ENCODE measurements around the gene DMAP1.
"Not testable (repeated sequence)": the region's sequence is repeated elsewhere in the genome, so short reads cannot be mapped to it uniquely, and the experiment has no call there.

DMAP1 gene

GRCh38 chr1:44213222-44214112 lies at the start of gene DMAP1:
Gene DMAP1, plus strand, starts transcription at chr1:44213471. Its CDS starts 283 bp downstream, at chr1:44213754.
- Mint-ChIP-seq H3K4me3 (peak within 1 kb of the TSS; percentile 91), H3K4me1 (peaks cover 21% of the 10 kb centered on the region), H3K9me3 (no peaks in the 10 kb centered on the region), H3K27ac (peak within 1 kb of the TSS; percentile 86), H3K27me3 (no peaks in the 10 kb centered on the region), H3K36me3 (ENCODE audit: low read depth) (no peaks in the 10 kb centered on the region)
- DNase-seq, result peak; percentile 83
- ATAC-seq, result peak; percentile 87

GRCh38 chr1:44168520-44169098 lies 44.7 kb upstream of the DMAP1 start:
- no peak overlapping the region for H3K27ac Mint-ChIP-seq
- ATAC-seq, result no peak
- peaks cover 5% of the 10 kb centered on the region for H3K9me3 Mint-ChIP-seq
- H3K4me3 Mint-ChIP-seq, result no peak overlapping the region
- H3K36me3 Mint-ChIP-seq (ENCODE audit: low read depth), result no peaks in the 10 kb centered on the region
- peaks cover 2% of the 10 kb centered on the region for H3K4me1 Mint-ChIP-seq
- no peak for DNase-seq
- H3K27me3 Mint-ChIP-seq, result peaks cover 7% of the 10 kb centered on the region

GRCh38 chr1:44170281-44170823 lies 42.9 kb upstream of the DMAP1 start:
- H3K27ac Mint-ChIP-seq, result no peak overlapping the region
- H3K9me3 Mint-ChIP-seq, result peaks cover 11% of the 10 kb centered on the region
- DNase-seq (no peak), ATAC-seq (no peak)
- H3K36me3 Mint-ChIP-seq (ENCODE audit: low read depth), result no peaks in the 10 kb centered on the region
- peaks cover 10% of the 10 kb centered on the region for H3K27me3 Mint-ChIP-seq
- H3K4me3 Mint-ChIP-seq, result no peak overlapping the region
- H3K4me1 Mint-ChIP-seq, result peaks cover 2% of the 10 kb centered on the region

- ATAC-seq (no peak), DNase-seq (no peak)
- Mint-ChIP-seq H3K4me1 (no peaks in the 10 kb centered on the region), H3K9me3 (peaks cover 7% of the 10 kb centered on the region), H3K36me3 (ENCODE audit: low read depth) (no peaks in the 10 kb centered on the region), H3K27ac (no peak overlapping the region), H3K27me3 (peaks cover 9% of the 10 kb centered on the region), H3K4me3 (no peak overlapping the region)
These were observed 38.6 kb upstream of the DMAP1 start for GRCh38 chr1:44174630-44175029.

GRCh38 chr1:44200336-44200735 lies 12.9 kb upstream of the DMAP1 start:
- H3K27me3 Mint-ChIP-seq, result no peaks in the 10 kb centered on the region
- no peaks in the 10 kb centered on the region for H3K4me1 Mint-ChIP-seq
- no peak overlapping the region for H3K27ac Mint-ChIP-seq
- H3K9me3 Mint-ChIP-seq, result no peaks in the 10 kb centered on the region
- ATAC-seq, result no peak
- DNase-seq, result no peak
- H3K4me3 Mint-ChIP-seq, result no peak overlapping the region
- H3K36me3 Mint-ChIP-seq (ENCODE audit: low read depth), result no peaks in the 10 kb centered on the region

- DNase-seq; H3K27me3 Mint-ChIP-seq; H3K27ac Mint-ChIP-seq; H3K36me3 Mint-ChIP-seq (ENCODE audit: low read depth); ATAC-seq; H3K4me1 Mint-ChIP-seq; H3K4me3 Mint-ChIP-seq; H3K9me3 Mint-ChIP-seq: not testable (repeated sequence)
These were observed 6.7 kb upstream of the DMAP1 start for GRCh38 chr1:44206545-44206944.

GRCh38 chr1:44208226-44208625 lies 5.0 kb upstream of the DMAP1 start:
- Mint-ChIP-seq H3K27me3 (no peaks in the 10 kb centered on the region), H3K36me3 (ENCODE audit: low read depth) (no peaks in the 10 kb centered on the region), H3K9me3 (no peaks in the 10 kb centered on the region), H3K27ac (no peak overlapping the region), H3K4me1 (peaks cover 10% of the 10 kb centered on the region), H3K4me3 (no peak overlapping the region)
- no peak for DNase-seq
- no peak for ATAC-seq

- H3K27me3 Mint-ChIP-seq, result no peaks in the 10 kb centered on the region
- no peaks in the 10 kb centered on the region for H3K36me3 Mint-ChIP-seq (ENCODE audit: low read depth)
- DNase-seq, result no peak
- H3K4me3 Mint-ChIP-seq, result no peak overlapping the region
- no peaks in the 10 kb centered on the region for H3K9me3 Mint-ChIP-seq
- no peak for ATAC-seq
- H3K4me1 Mint-ChIP-seq, result peaks cover 21% of the 10 kb centered on the region
- no peak overlapping the region for H3K27ac Mint-ChIP-seq
These were observed 2.7 kb upstream of the DMAP1 start for GRCh38 chr1:44210595-44210994.

GRCh38 chr1:44212355-44213221 lies 683 bp upstream of the DMAP1 start:
- peak; percentile 35 for DNase-seq

GRCh38 chr1:44217809-44218410 lies 4.6 kb downstream of the DMAP1 start:
- Mint-ChIP-seq H3K9me3 (no peaks in the 10 kb centered on the region), H3K36me3 (ENCODE audit: low read depth) (no peaks in the 10 kb centered on the region), H3K4me3 (no peak overlapping the region), H3K27me3 (no peaks in the 10 kb centered on the region), H3K27ac (no peak overlapping the region), H3K4me1 (peaks cover 13% of the 10 kb centered on the region)
- peak; percentile 82 for DNase-seq
- peak; percentile 51 for ATAC-seq

More at GRCh38 chr1:44212355-44213221, 683 bp upstream of the DMAP1 start:
- no peaks in the 10 kb centered on the region for H3K9me3 Mint-ChIP-seq
- no peaks in the 10 kb centered on the region for H3K27me3 Mint-ChIP-seq
- no peaks in the 10 kb centered on the region for H3K36me3 Mint-ChIP-seq (ENCODE audit: low read depth)
- H3K27ac Mint-ChIP-seq, result peak overlapping the region; percentile 86
- peak overlapping the region; percentile 91 for H3K4me3 Mint-ChIP-seq
- peak; percentile 62 for ATAC-seq
- peaks cover 21% of the 10 kb centered on the region for H3K4me1 Mint-ChIP-seq

GRCh38 chr1:44218503-44219300 lies 5.4 kb downstream of the DMAP1 start:
- ATAC-seq (no peak), DNase-seq (no peak)
- Mint-ChIP-seq H3K4me1 (peaks cover 15% of the 10 kb centered on the region), H3K27ac (peak overlapping the region; percentile 13), H3K36me3 (ENCODE audit: low read depth) (no peaks in the 10 kb centered on the region), H3K4me3 (no peak overlapping the region), H3K27me3 (no peaks in the 10 kb centered on the region), H3K9me3 (no peaks in the 10 kb centered on the region)

GRCh38 chr1:44219301-44219626 lies 6.0 kb downstream of the DMAP1 start:
- Mint-ChIP-seq H3K27me3 (no peaks in the 10 kb centered on the region), H3K4me1 (peaks cover 14% of the 10 kb centered on the region), H3K27ac (no peak overlapping the region), H3K9me3 (no peaks in the 10 kb centered on the region), H3K4me3 (no peak overlapping the region), H3K36me3 (ENCODE audit: low read depth) (no peaks in the 10 kb centered on the region)
- no peak for ATAC-seq
- no peak for DNase-seq

- Mint-ChIP-seq H3K9me3 (no peaks in the 10 kb centered on the region), H3K4me1 (peaks cover 11% of the 10 kb centered on the region), H3K27me3 (no peaks in the 10 kb centered on the region), H3K27ac (no peak overlapping the region), H3K36me3 (ENCODE audit: low read depth) (no peaks in the 10 kb centered on the region), H3K4me3 (no peak overlapping the region)
- DNase-seq (no peak), ATAC-seq (no peak)
These were observed 6.9 kb downstream of the DMAP1 start for GRCh38 chr1:44220001-44220751.

Measured in activated naive CD8-positive, alpha-beta T cell treated with anti-CD3 and anti-CD28 coated beads, Interleukin-2, amount 50 U/mL, for 24 hours (primary cell).